ENCODE data around the gene FXR2. TPM values are rescaled to one million over a fixed set of nuclear protein-coding genes. Genes with fewer than 3 reads are reported as not detected.

Gene FXR2
- total and polyA plus RNA-seq, 9 of the 15 experiments (the other 6 are each of a cell fraction or from before 2014, with no cell fraction given), result 2.0 to 49.3 (median 24.5) TPM

- CTCF ChIA-PET (ENCODE audit: low intra/inter-chr PET ratio), result no interaction called here
- Histone ChIP-seq H3K4me1 (replicated peaks in 1 of 2; ENCODE audit: control insufficient read depth in 2 of 2, insufficient read depth in 2 of 2, low read length in 2 of 2) (peaks cover 7 to 37% of the 10 kb centered on the region in 2 experiments; a peak in 4 of 5 replicates), H3K4me2 (ENCODE audit: insufficient read depth, low read length) (no peak overlapping the region), H3K9ac (ENCODE audit: insufficient read depth in 1 of 2, low read depth in 2 of 2, low read length in 2 of 2) (no peak overlapping the region), H3K27ac (ENCODE audit: extremely low read depth, low read depth, low read length) (no peak overlapping the region), H3K9me3 (replicated peaks; ENCODE audit: control insufficient read depth, insufficient read depth, low read depth, low read length) (no peaks in the 10 kb centered on the region), H4K20me1 (replicated peaks; ENCODE audit: control insufficient read depth, insufficient read depth, low read length) (no peaks in the 10 kb centered on the region), H3K9me1 (ENCODE audit: control insufficient read depth, insufficient read depth, low read length) (no peaks in the 10 kb centered on the region), H3K79me2 (ENCODE audit: control insufficient read depth, insufficient read depth, low read length) (no peaks in the 10 kb centered on the region), H3K36me3 (ENCODE audit: control insufficient read depth, insufficient read depth, low read length) (no peaks in the 10 kb centered on the region), H2AFZ (ENCODE audit: low read depth, low read length) (no peak overlapping the region), H3K27me3 (ENCODE audit: control insufficient read depth in 2 of 2, insufficient read depth in 2 of 2, low read length in 2 of 2) (no peaks in the 10 kb centered on the region), H3K4me3 (no peak overlapping the region)
- POLR2A ChIA-PET, result interaction anchor here (0.6 kb wide), 1 partner anchor 40 kb away, joined by 3 read pairs; no protein-coding TSS in a partner anchor
- 14% methylated on average over 1 of the region's 1 CpG for WGBS (ENCODE audit: insufficient coverage, low coverage, missing lambda C conversion rate)
- ATAC-seq (no peak; the same call in 2 of the 3 replicates), FAIRE-seq (no peak), DNase-seq (ENCODE audit: extremely low read depth in 1 of 4, low spot score in 3 of 4) (peak in 1 of 4 experiments; percentile 34)
- no TSS peak for BruUV-seq (replicated peaks)
- intact Hi-C loops (cut with micrococcal nuclease), result no loop called here
- in situ Hi-C loops (cut with MboI), result loop anchor here (10.0 to 25.0 kb wide), 2 partner anchors 199 to 516 kb away; partner anchors contain the start of genes KCTD11, SLC16A11, SLC16A13 and TMEM95
- TF ChIP-seq KLF16 (IDR thresholded peaks at IDR 0.05), result peak; percentile 39; the same call in 1 of the 2 replicates
- TF ChIP-seq PRMT5 (CRISPR knock-in tag; IDR thresholded peaks at IDR 0.05), result no peak
- peak; percentile 73; the same call in 1 of the 2 replicates for TF ChIP-seq TAL1 (IDR thresholded peaks at IDR 0.05)
- TF ChIP-seq SMARCA4 (IDR thresholded peaks at IDR 0.05), result 0 out of 2 replicates have a peak, but pooled peaks have one; percentile 18
- TF ChIP-seq DPF2 (IDR thresholded peaks at IDR 0.05), result peak; percentile 35; the same call in 1 of the 2 replicates
- peak; percentile 32; the same call in 1 of the 2 replicates for TF ChIP-seq MTA2 (IDR thresholded peaks at IDR 0.05; ENCODE audit: low read depth)
- no peak for TF ChIP-seq ZNF282 (CRISPR knock-in tag; IDR thresholded peaks at IDR 0.05)
- TF ChIP-seq TRIM24 (IDR thresholded peaks at IDR 0.05), result peak; percentile 28 to 61; a peak in 1 of 4 replicates
- 0 out of 2 replicates have a peak, but pooled peaks have one; percentile 24 for TF ChIP-seq SMAD4 (CRISPR knock-in tag; conservative IDR thresholded peaks at IDR 0.05)
- peak; percentile 58 for TF ChIP-seq NCOR1 (IDR thresholded peaks at IDR 0.05)
- peak; percentile 80 for TF ChIP-seq TEAD4 (IDR thresholded peaks at IDR 0.05; ENCODE audit: low read length)
- TF ChIP-seq TEAD4 (CRISPR knock-in tag; IDR thresholded peaks at IDR 0.05; ENCODE audit: borderline replicate concordance), result no peak
- TF ChIP-seq ARID1B (IDR thresholded peaks at IDR 0.05), result peak; percentile 71
- TF ChIP-seq ZHX1 (conservative IDR thresholded peaks at IDR 0.05; ENCODE audit: low read length), result no peak
- peak; percentile 33; the same call in 1 of the 2 replicates for TF ChIP-seq ZNF239 (CRISPR knock-in tag; IDR thresholded peaks at IDR 0.05)
- TF ChIP-seq CBFA2T2 (conservative IDR thresholded peaks at IDR 0.05), result peak; percentile 80
- peak; percentile 88 for TF ChIP-seq CBFA2T3 (IDR thresholded peaks at IDR 0.05)
- TF ChIP-seq NFIC (IDR thresholded peaks at IDR 0.05), result peak; percentile 40
- TF ChIP-seq SOX6 (IDR thresholded peaks at IDR 0.05), result peak; percentile 68; the same call in 1 of the 2 replicates
- TF ChIP-seq KDM1A (IDR thresholded peaks at IDR 0.05), result peak in 1 of 2 experiments; percentile 12; a peak in 1 of 4 replicates
- TF ChIP-seq CEBPB (tag; IDR thresholded peaks at IDR 0.05), result peak; percentile 58
- TF ChIP-seq TCF3 (CRISPR knock-in tag; IDR thresholded peaks at IDR 0.05), result peak; percentile 70
- no peak for TF ChIP-seq FOXA1 (IDR thresholded peaks at IDR 0.05; ENCODE audit: borderline replicate concordance)
- no peak for TF ChIP-seq POLR2AphosphoS5 (IDR thresholded peaks at IDR 0.05; ENCODE audit: control insufficient read depth, insufficient read depth, low read depth, low read length)
- peak; percentile 31; the same call in 1 of the 2 replicates for TF ChIP-seq FOXM1 (IDR thresholded peaks at IDR 0.05; ENCODE audit: low read depth)
- TF ChIP-seq FOXM1 (CRISPR knock-in tag; IDR thresholded peaks at IDR 0.05; ENCODE audit: low read depth), result no peak
These were observed 61.3 kb downstream of the FXR2 start for GRCh38 chr17:7553356-7553755.

Data from K562 (cell line).